HEK293 (cell line): ENCODE results near the gene INPP5F.

Experiments
- CTCF ChIA-PET: fragments of 350-600 bp; formaldehyde crosslinking; extraction: SDS; loops from one replicate; lab custom pipeline; 2021; ENCODE audit warnings: antibody characterized with exemption; lab: Yijun Ruan, JAX
- POLR2A ChIA-PET: fragments of 300-600 bp; formaldehyde crosslinking; extraction: SDS; loops from one replicate; lab custom pipeline; 2020; ENCODE audit warnings: antibody characterized with exemption, inconsistent platforms; lab: Yijun Ruan, JAX
- H3K27ac ChIP-seq: fragments of 200-500 bp; sonication (Bioruptor generic); 2 replicates; pipeline ENCODE4 v1.5.1; 2014; ENCODE audit warnings: low read depth, low read length, control low read depth, inconsistent platforms; ENCODE audit errors: extremely low read depth
- H3K36me3 ChIP-seq, 2 experiments: fragments of 200-500 bp in 1 of 2; sonication (Bioruptor generic) in 1 of 2; 1 replicate in 1 of 2; 2 replicates in 1 of 2; pipeline ENCODE4 v1.5.1; 2014 to 2017; ENCODE audit warnings: inconsistent platforms in 2 of 2, low read length in 2 of 2; ENCODE audit not compliant: control insufficient read depth in 2 of 2, insufficient read depth in 1 of 2
- H3K4me1 ChIP-seq: fragments of 200-500 bp; sonication (Bioruptor generic); 2 replicates; pipeline ENCODE4 v1.5.1; 2014; ENCODE audit warnings: mild to moderate bottlenecking, low read length, inconsistent platforms; ENCODE audit not compliant: control insufficient read depth, insufficient read depth
- H3K4me3 ChIP-seq: 2 replicates; pipeline ENCODE4 v1.5.1; 2011; ENCODE audit warnings: low read depth, mild to moderate bottlenecking, control low read depth, low read length, moderate library complexity
- H3K9me3 ChIP-seq: fragments of 200-500 bp; sonication (Bioruptor generic); 2 replicates; pipeline ENCODE4 v1.5.1; 2014; ENCODE audit warnings: low read depth, low read length, inconsistent platforms; ENCODE audit not compliant: control insufficient read depth, insufficient read depth
- FEZF1 ChIP-seq: fragments of 450-650 bp; formaldehyde crosslinking; IDR thresholded peaks from 2 replicates; pipeline ENCODE4 v1.5.1; 2016; ENCODE audit warnings: missing biosample characterization, missing genetic modification characterization
- PRDM2 ChIP-seq: fragments of 450-650 bp; formaldehyde crosslinking; IDR thresholded peaks from 2 replicates; pipeline ENCODE4 v1.5.1; 2016; ENCODE audit warnings: missing biosample characterization, missing genetic modification characterization, borderline replicate concordance
- PRDM6 ChIP-seq: fragments of 450-650 bp; formaldehyde crosslinking; IDR thresholded peaks from 2 replicates; pipeline ENCODE4 v1.5.1; 2017; ENCODE audit warnings: missing biosample characterization, missing genetic modification characterization
- ZNF121 ChIP-seq: fragments of 450-650 bp; formaldehyde crosslinking; IDR thresholded peaks from 2 replicates; pipeline ENCODE4 v1.5.1; 2016; ENCODE audit warnings: missing biosample characterization, missing genetic modification characterization
- ZNF391 ChIP-seq: fragments of 450-650 bp; formaldehyde crosslinking; IDR thresholded peaks from 2 replicates; pipeline ENCODE4 v1.5.1; 2016; ENCODE audit warnings: low read depth, missing biosample characterization, missing genetic modification characterization, borderline replicate concordance
- ZNF549 ChIP-seq: fragments of 450-650 bp; IDR thresholded peaks from 2 replicates; pipeline ENCODE4 v1.5.1; 2018; ENCODE audit warnings: missing biosample characterization, missing genetic modification characterization, mild to moderate bottlenecking, inconsistent platforms, moderate library complexity
- ZNF747 ChIP-seq: fragments of 450-650 bp; formaldehyde crosslinking; IDR thresholded peaks from 2 replicates; pipeline ENCODE4 v1.5.1; 2016; ENCODE audit warnings: missing biosample characterization, missing genetic modification characterization
- ZNF776 ChIP-seq: fragments of 450-650 bp; formaldehyde crosslinking; IDR thresholded peaks from 2 replicates; pipeline ENCODE4 v1.5.0; 2017; ENCODE audit warnings: missing biosample characterization, missing genetic modification characterization, borderline replicate concordance
- ZNF830 ChIP-seq: fragments of 450-650 bp; IDR thresholded peaks from 2 replicates; pipeline ENCODE4 v1.5.0; 2018; ENCODE audit warnings: missing biosample characterization, missing genetic modification characterization, low read depth, mild to moderate bottlenecking, moderate library complexity
- ZSCAN18 ChIP-seq: fragments of 450-650 bp; formaldehyde crosslinking; IDR thresholded peaks from 2 replicates; pipeline ENCODE4 v1.5.1; 2016; ENCODE audit warnings: missing biosample characterization, missing genetic modification characterization

Gene INPP5F

GRCh38 chr10:119812684-119813083 is 86.8 kb downstream of the INPP5F start:
- POLR2A ChIA-PET, result interaction anchor here (1.2 kb wide), 1 partner anchor 216 kb away, joined by 3 read pairs; the partner anchor contains the start of gene TIAL1
- Histone ChIP-seq H3K36me3 (peaks cover 0 to 17% of the 10 kb centered on the region in 2 experiments; a peak in 2 of 3 replicates), H3K9me3 (no peaks in the 10 kb centered on the region)
- TF ChIP-seq PRDM6 (peak; percentile 78), ZNF776 (tag by site-specific recombination) (no peak)
- TF ChIP-seq, all 188 proteins: peak for 1
- CTCF ChIA-PET, result interaction anchor here (0.5 to 0.7 kb wide), 2 partner anchors 106 to 159 kb away, joined by 3 read pairs; no protein-coding TSS in a partner anchor
- H3K4me3 ChIP-seq, result no peak overlapping the region
- H3K27ac ChIP-seq, result no peak overlapping the region
- peaks cover 7% of the 10 kb centered on the region; the same call in 1 of the 2 replicates for H3K4me1 ChIP-seq

- H3K4me1 ChIP-seq, result peaks cover 7% of the 10 kb centered on the region; the same call in 1 of the 2 replicates
- CTCF ChIA-PET, result no interaction called here
- H3K4me3 ChIP-seq, result no peak overlapping the region
- POLR2A ChIA-PET, result no interaction called here
- no peaks in the 10 kb centered on the region for H3K9me3 ChIP-seq
- H3K27ac ChIP-seq, result no peak overlapping the region
- peaks cover 0 to 18% of the 10 kb centered on the region in 2 experiments; a peak in 2 of 3 replicates for H3K36me3 ChIP-seq
- TF ChIP-seq ZNF830 (tag by site-specific recombination) (no peak), PRDM2 (no peak), ZNF549 (tag by site-specific recombination) (no peak), ZNF747 (tag by site-specific recombination) (no peak), ZNF121 (tag by site-specific recombination) (no peak), ZSCAN18 (tag by site-specific recombination) (no peak), FEZF1 (tag by site-specific recombination) (no peak), ZNF391 (no peak)
These were observed 89.8 kb downstream of the INPP5F start for GRCh38 chr10:119815671-119816070.
